Subcutaneous abdominal adipose tissue (tissue), 5 donors: ENCODE results near the gene SNAP29.
"Not testable (repeated sequence)": the region's sequence is repeated elsewhere in the genome, so short reads cannot be mapped to it uniquely, and the experiment has no call there.

ENCODE experiments used
- H3K27ac ChIP-seq: one replicate; pipeline ENCODE4 v1.7.0; 2013; ENCODE audit warnings: low read depth, mild to moderate bottlenecking, inconsistent platforms, low read length, moderate library complexity
- H3K27me3 ChIP-seq, 5 donors: one replicate each; pipeline ENCODE4 v1.7.0; 2013; ENCODE audit warnings: low read length in 5 of 5, inconsistent platforms in 1 of 5; ENCODE audit not compliant: control insufficient read depth in 5 of 5, insufficient read depth in 4 of 5
- H3K36me3 ChIP-seq, 5 donors: one replicate each; pipeline ENCODE4 v1.7.0; 2013; ENCODE audit warnings: low read length in 5 of 5; ENCODE audit not compliant: control insufficient read depth in 5 of 5, insufficient read depth in 5 of 5
- H3K4me1 ChIP-seq, 5 donors: one replicate each; pipeline ENCODE4 v1.7.0; 2013; ENCODE audit warnings: low read length in 5 of 5, mild to moderate bottlenecking in 3 of 5, moderate library complexity in 1 of 5; ENCODE audit not compliant: control insufficient read depth in 5 of 5, insufficient read depth in 5 of 5
- H3K4me3 ChIP-seq, 5 donors: one replicate each; pipeline ENCODE4 v1.7.0; 2013; ENCODE audit warnings: low read length in 5 of 5, low read depth in 1 of 5
- H3K9ac ChIP-seq, 5 donors: one replicate each; pipeline ENCODE4 v1.7.0; 2013; ENCODE audit warnings: low read length in 5 of 5, mild to moderate bottlenecking in 4 of 5, moderate library complexity in 3 of 5
- H3K9me3 ChIP-seq, 5 donors: one replicate each; pipeline ENCODE4 v1.7.0; 2013; ENCODE audit warnings: low read length in 5 of 5; ENCODE audit not compliant: control insufficient read depth in 5 of 5
- donor health status: healthy.
- donor health status: healthy.
- donor health status: healthy.
- donor health status: healthy.
- donor health status: healthy.

The SNAP29 gene

GRCh38 chr22:20818471-20818870 lies 40.3 kb upstream of the SNAP29 start:
- Histone ChIP-seq H3K27ac (no peak overlapping the region), H3K4me1 (no peaks in the 10 kb centered on the region), H3K27me3 (no peaks in the 10 kb centered on the region), H3K9ac (no peak overlapping the region), H3K4me3 (no peak overlapping the region), H3K36me3 (peaks cover 19 to 70% (median 57%) of the 10 kb centered on the region in 5 donors), H3K9me3 (no peaks in the 10 kb centered on the region)

GRCh38 chr22:20819471-20819870 lies 39.3 kb upstream of the SNAP29 start:
- no peak overlapping the region for H3K27ac ChIP-seq
- H3K9me3 ChIP-seq = no peaks in the 10 kb centered on the region
- no peak overlapping the region for H3K9ac ChIP-seq
- H3K4me1 ChIP-seq = no peaks in the 10 kb centered on the region
- H3K4me3 ChIP-seq = no peak overlapping the region
- peaks cover 17 to 76% (median 60%) of the 10 kb centered on the region in 5 donors for H3K36me3 ChIP-seq
- H3K27me3 ChIP-seq = no peaks in the 10 kb centered on the region

- H3K9me3 ChIP-seq, H3K4me3 ChIP-seq, H3K9ac ChIP-seq, H3K27me3 ChIP-seq, H3K27ac ChIP-seq, H3K4me1 ChIP-seq: not testable (repeated sequence)
- H3K36me3 ChIP-seq = peaks cover 26 to 70% (median 55%) of the 10 kb centered on the region in 5 donors
Measured at GRCh38 chr22:20821717-20822239, 37.0 kb upstream of the SNAP29 start.

- H3K4me3 ChIP-seq = no peak overlapping the region
- H3K4me1 ChIP-seq = no peaks in the 10 kb centered on the region
- H3K9me3 ChIP-seq = no peaks in the 10 kb centered on the region
- peaks cover 26 to 65% (median 50%) of the 10 kb centered on the region in 5 donors for H3K36me3 ChIP-seq
- H3K27me3 ChIP-seq = no peaks in the 10 kb centered on the region
- H3K27ac ChIP-seq = no peak overlapping the region
- H3K9ac ChIP-seq = no peak overlapping the region
Measured at GRCh38 chr22:20822240-20822639, 36.6 kb upstream of the SNAP29 start.

- Histone ChIP-seq H3K4me1 (no peaks in the 10 kb centered on the region), H3K9ac (no peak overlapping the region), H3K36me3 (peaks cover 26 to 57% (median 43%) of the 10 kb centered on the region in 5 donors), H3K27ac (no peak overlapping the region), H3K9me3 (no peaks in the 10 kb centered on the region), H3K4me3 (no peak overlapping the region), H3K27me3 (no peaks in the 10 kb centered on the region)
Measured at GRCh38 chr22:20823264-20823663, 35.5 kb upstream of the SNAP29 start.

GRCh38 chr22:20825216-20825615 lies 33.6 kb upstream of the SNAP29 start:
- H3K27ac ChIP-seq, H3K27me3 ChIP-seq, H3K4me3 ChIP-seq, H3K9me3 ChIP-seq, H3K9ac ChIP-seq, H3K4me1 ChIP-seq: not testable (repeated sequence)
- H3K36me3 ChIP-seq = peaks cover 17 to 48% (median 23%) of the 10 kb centered on the region in 5 donors

- no peaks in the 10 kb centered on the region for H3K9me3 ChIP-seq
- H3K36me3 ChIP-seq = peaks cover 19 to 48% (median 25%) of the 10 kb centered on the region in 5 donors
- H3K9ac ChIP-seq = no peak overlapping the region
- no peaks in the 10 kb centered on the region for H3K4me1 ChIP-seq
- no peak overlapping the region for H3K27ac ChIP-seq
- no peaks in the 10 kb centered on the region for H3K27me3 ChIP-seq
- H3K4me3 ChIP-seq = no peak overlapping the region
Measured at GRCh38 chr22:20825624-20826023, 33.2 kb upstream of the SNAP29 start.

- H3K4me1 ChIP-seq, H3K9me3 ChIP-seq, H3K27me3 ChIP-seq, H3K9ac ChIP-seq, H3K4me3 ChIP-seq, H3K27ac ChIP-seq: not testable (repeated sequence)
- H3K36me3 ChIP-seq = peaks cover 23 to 54% (median 26%) of the 10 kb centered on the region in 5 donors
Measured at GRCh38 chr22:20826373-20827152, 32.2 kb upstream of the SNAP29 start.

- H3K27ac ChIP-seq = no peak overlapping the region
Measured at GRCh38 chr22:20829491-20830134, 29.2 kb upstream of the SNAP29 start.

GRCh38 chr22:20833225-20833665 lies 25.6 kb upstream of the SNAP29 start:
- H3K9ac ChIP-seq = no peak overlapping the region
- no peaks in the 10 kb centered on the region for H3K27me3 ChIP-seq
- peaks cover 18 to 48% (median 20%) of the 10 kb centered on the region in 5 donors for H3K36me3 ChIP-seq
- no peaks in the 10 kb centered on the region for H3K9me3 ChIP-seq
- no peak overlapping the region for H3K4me3 ChIP-seq
- H3K4me1 ChIP-seq = peaks cover 0 to 6% (median 0%) of the 10 kb centered on the region in 5 donors
- H3K27ac ChIP-seq = no peak overlapping the region

More at GRCh38 chr22:20829491-20830134, 29.2 kb upstream of the SNAP29 start:
- H3K9me3 ChIP-seq = no peaks in the 10 kb centered on the region
- H3K9ac ChIP-seq = no peak overlapping the region
- no peak overlapping the region for H3K4me3 ChIP-seq
- H3K36me3 ChIP-seq = peaks cover 20 to 51% (median 27%) of the 10 kb centered on the region in 5 donors
- H3K27me3 ChIP-seq = no peaks in the 10 kb centered on the region
- H3K4me1 ChIP-seq = no peaks in the 10 kb centered on the region
